Activated T-cell treated with anti-CD3 and anti-CD28 coated beads, Interleukin-2, amount 50 U/mL, for 72 hours (primary cell): ENCODE data around the gene CRPPA. TPM values are rescaled to one million over a fixed set of nuclear protein-coding genes. Genes with fewer than 3 reads are reported as not detected.

Experiments
- total RNA-seq, 2 donors: library from RNA; stranded (reverse); gene quantifications; one replicate each; pipeline ENCODE4 v1.2.3, GENCODE V29; 2022

CRPPA gene
- total RNA-seq, 2 donors from 2014 or later, result 0.53 to 0.86 TPM

Other genes starting within 250 kb of the CRPPA start
- not detected for gene SOSTDC1, start 44.2 kb upstream of the CRPPA start, total RNA-seq
- not detected for gene LRRC72, start 105.3 kb upstream of the CRPPA start, total RNA-seq
- 10 to 100 TPM; 11.0 to 11.9 TPM for gene ANKMY2, start 224.2 kb upstream of the CRPPA start, total RNA-seq
- gene BZW2, start 224.6 kb upstream of the CRPPA start, total RNA-seq, result 10 to 100 TPM; 59.5 to 66.5 TPM